HG02885 (cell line): ENCODE results near the gene C2orf42.
"Not testable (repeated sequence)": the region's sequence is repeated elsewhere in the genome, so short reads cannot be mapped to it uniquely, and the experiment has no call there.

Experiments
- ATAC-seq: cut with Tn5 transposase; IDR thresholded peaks from one replicate; pipeline ENCODE4 v1.9.1; 2021; ENCODE audit warnings: mild to moderate bottlenecking; ENCODE audit not compliant: unreplicated experiment, poor library complexity

Gene C2orf42

GRCh38 chr2:70111752-70112591 lies 78.8 kb downstream of the C2orf42 start:
- ATAC-seq, result no peak

- not testable (repeated sequence) for ATAC-seq
These were observed 80.4 kb downstream of the C2orf42 start for GRCh38 chr2:70110397-70110796.

- not testable (repeated sequence) for ATAC-seq
These were observed 84.7 kb downstream of the C2orf42 start for GRCh38 chr2:70106138-70106537.

- no peak for ATAC-seq
These were observed 86.3 kb downstream of the C2orf42 start for GRCh38 chr2:70104231-70105111.

- ATAC-seq, result no peak
These were observed 87.2 kb downstream of the C2orf42 start for GRCh38 chr2:70103531-70104061.

- not testable (repeated sequence) for ATAC-seq
These were observed 88.4 kb downstream of the C2orf42 start for GRCh38 chr2:70102323-70102905.

- not testable (repeated sequence) for ATAC-seq
These were observed 89.1 kb downstream of the C2orf42 start for GRCh38 chr2:70101686-70102085.

- no peak for ATAC-seq
These were observed 89.6 kb downstream of the C2orf42 start for GRCh38 chr2:70101174-70101573.
